Renal cortical epithelial cell (primary cell): ENCODE data around the gene SMIM13. TPM values are rescaled to one million over a fixed set of nuclear protein-coding genes. Genes with fewer than 3 reads are reported as not detected.
A peak's percentile ranks its signal among the peaks of the same experiment; 100 is the strongest.

Experiments
- DNase-seq: peaks from one replicate; pipeline ENCODE4 v3.0.0-alpha.2; 2011; ENCODE audit warnings: low read depth
- total RNA-seq: library from RNA; depleted of rRNA; stranded (reverse); fragments of >200 nt; gene quantifications from 2 replicates; pipeline ENCODE4 v1.2.3, GENCODE V29; 2014

SMIM13 gene
- total RNA-seq, 1 donor from 2014 or later, result 11.0 TPM

DNA sequence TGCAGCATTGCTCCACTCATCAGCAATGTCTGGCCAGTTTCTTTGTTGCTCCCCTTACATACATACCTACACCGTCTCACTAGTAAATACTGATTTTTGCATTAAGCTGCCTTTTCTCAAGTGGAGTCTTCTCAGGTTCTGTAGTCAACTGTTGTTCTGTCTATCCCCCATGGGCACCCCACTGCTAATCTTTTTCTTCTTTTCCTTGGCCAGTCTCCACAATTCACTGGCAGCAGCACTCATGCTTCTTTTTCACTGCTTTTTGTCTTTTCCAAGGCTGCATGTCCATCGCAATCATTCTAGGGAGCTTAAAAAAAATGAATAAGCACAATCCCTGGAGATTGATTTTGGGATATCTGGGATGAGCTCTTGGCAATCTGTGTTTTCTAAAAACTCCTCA is 28.2 kb downstream of the SMIM13 start:
- no peak for DNase-seq

DNA sequence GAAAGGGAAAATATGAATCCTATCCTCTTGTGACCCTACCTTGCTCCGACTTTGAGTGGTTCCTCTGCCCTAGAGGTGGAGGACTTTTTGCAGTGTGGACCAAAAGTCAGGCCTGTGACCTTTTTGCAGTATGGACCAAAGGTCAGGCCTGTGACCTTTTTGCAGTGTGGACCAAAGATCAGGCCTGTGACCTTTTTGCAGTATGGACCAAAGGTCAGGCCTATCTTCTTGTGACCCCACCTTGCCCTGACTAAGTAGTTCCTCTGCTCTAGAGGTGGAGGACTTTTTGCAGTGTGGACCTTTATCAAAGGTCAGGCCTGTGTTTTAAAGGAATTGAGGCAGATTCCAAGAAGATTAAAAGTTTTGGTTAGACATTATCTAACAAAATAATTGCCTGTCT is 28.7 kb downstream of the SMIM13 start:
- no peak for DNase-seq

DNA sequence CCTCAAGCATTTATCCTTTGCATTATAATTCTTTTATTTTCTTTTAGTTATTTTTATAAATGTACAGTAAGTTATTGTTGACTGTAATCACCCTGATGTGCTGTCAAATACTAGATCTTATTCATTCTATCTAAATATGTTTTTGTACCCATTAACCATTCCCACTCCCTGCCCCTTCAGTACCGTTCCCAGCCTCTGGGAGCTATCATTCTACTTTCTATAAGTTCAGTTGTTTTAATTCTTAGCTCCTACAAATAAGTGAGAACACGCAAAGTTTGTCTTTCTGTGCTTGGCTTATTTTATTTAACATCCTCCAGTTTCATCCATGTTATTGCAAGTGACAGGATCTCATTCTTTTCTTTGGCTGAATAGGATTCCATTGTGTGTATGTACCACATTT is 30.3 kb downstream of the SMIM13 start:
- no peak for DNase-seq

DNA sequence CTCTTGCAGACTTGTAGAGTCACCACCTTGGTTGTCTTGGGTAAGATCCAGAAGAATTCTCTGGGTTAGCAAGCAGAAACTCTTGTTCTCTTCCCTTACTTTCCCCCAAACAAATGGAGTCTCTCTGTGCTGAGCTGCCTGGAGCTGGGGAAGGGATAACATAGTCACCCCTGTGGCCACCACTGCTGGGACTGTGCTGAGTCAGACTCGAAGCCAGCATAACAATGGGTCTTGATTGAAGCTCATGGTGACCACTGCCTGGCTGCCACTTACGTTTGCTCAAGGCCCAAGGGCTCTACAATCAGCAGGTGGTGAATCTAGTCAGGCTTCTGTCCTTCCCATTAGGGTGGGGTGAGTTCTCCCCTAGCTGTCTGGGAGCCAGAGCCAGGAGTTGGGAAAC is 33.2 kb downstream of the SMIM13 start:
- peak; percentile 9 for DNase-seq

DNA sequence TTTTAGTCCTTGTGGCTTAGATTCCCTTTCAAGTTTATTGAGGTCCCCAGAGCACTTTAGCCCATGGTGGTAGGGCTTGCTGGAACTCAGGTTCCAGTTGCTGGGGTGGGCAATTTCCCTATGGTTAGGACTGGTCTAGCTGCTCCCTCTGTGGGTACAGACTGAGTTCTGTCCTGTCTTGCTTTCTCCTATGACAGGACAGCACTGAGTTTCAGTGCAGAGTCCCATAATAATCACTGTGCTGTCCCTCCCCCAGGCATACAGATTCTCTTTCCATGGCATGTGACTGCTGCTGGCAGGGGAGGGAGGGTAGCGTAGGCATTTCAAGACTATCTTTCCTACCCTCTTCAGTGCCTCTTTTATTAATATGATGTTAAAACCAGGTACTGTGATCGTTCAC is 35.0 kb downstream of the SMIM13 start:
- no peak for DNase-seq

DNA sequence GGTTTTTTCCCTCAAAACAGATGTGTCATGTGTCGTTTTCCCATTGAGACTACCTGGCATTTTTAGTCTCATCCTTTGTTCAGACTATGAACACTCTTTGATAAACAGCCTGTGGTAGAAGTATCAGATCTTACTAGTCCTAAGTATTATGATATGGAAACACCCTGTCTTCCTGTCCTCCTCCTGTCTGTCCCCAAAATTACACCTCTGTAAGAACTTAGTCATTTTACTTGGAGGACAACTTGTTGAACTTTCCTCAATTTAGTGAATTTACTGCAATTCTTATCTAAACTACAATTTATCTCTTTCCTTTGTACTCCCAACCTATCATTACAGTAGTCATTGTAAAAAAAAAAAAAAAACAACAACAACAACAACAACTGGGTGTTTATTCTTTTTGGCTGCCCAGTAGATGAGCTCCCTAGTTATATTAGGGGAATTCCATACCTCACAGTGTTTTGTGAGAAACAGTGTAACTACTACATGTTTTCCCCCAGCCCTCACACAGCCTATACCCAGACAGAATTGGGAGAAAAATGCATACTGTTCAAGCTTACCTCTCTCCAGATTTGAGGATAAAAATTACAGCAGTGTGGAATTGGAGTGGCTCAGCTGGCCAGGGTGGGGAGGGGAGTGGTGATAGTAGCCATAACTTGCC is 36.4 kb downstream of the SMIM13 start:
- DNase-seq, result no peak

DNA sequence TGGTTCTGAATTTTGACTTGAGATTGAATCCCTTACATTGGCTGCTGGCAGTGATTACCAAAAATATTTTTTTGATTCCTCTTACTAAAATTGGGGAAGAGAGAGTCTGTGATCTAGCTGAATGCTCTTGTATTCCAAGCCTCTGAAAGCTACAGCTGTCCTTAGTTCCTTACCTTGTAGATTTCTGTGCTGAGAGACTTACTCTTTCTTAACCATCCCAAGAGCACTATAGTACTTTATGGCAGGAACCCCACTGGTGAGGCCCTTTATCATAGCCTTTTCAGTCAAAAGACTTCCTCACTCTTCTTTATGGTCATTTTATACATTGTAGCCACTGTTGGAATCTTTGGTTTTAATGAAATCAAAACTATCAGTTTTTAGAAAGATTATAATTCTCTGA is 37.0 kb downstream of the SMIM13 start:
- no peak for DNase-seq

DNA sequence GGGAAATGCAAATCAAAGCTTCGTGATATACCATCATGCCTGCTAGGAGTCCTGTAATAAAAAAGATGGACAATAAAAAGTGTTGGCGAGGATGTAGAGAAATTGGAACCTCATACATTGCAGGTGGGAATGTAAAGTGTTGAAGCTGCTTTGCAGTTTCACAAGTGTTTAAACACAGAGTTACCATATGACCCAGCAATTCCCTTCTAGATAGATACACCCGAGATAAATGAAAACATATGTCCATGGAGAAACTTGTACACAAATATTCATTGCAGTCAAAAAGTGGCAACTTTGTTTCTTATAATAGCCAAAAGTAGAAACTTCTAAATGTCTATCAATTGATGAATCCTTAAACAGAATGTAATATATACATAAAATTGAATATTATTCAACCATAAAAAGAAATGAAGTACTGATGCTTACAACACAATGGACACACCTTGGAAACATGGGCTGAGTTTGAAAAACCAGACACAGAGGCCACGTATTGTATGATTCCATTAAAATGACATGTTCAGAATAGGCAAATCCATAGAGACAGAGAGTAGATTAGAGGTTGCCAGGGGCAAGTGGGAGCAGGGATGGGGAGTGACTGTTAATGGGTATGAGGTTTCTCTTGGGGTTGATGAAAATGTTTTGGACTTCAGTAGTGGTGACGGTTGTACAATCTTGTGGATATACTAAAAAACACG is 38.7 kb downstream of the SMIM13 start:
- no peak for DNase-seq

DNA sequence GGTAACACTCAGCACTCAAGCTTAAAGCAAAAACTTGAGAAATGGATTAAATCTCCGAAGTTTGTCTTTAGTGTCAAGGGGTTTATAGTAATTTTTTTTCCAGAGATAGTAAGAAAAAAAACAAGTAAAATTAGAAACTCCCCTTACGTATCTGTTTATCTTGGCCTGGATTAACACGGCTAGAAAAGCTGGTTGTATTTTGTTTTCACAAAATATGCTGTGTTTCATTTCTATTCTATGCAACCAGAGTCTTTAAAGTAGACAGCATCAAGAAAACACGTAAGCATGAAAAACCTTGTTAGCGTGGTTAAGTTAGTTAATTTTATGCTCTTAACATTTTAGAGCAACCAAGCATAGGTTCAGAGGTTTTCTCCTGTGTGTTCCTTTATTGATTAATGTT is 39.6 kb downstream of the SMIM13 start:
- no peak for DNase-seq

DNA sequence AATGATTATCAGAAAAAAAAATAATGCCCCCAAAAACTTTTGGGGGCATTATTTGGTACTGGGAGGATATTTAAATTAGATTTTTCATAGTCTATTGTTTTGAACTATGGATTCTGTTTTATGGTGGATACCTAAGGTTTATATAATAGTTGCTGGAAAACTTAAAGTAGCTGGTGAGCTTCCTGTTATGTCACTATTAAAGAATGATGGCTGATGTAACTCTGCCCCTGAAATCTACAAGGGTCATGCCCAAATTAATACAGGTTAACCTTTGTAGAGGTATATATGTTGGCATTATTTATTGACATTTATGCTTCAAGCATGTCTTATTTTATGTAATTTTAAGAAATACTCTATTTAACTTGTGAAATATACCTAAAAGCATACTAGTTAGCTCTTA is 43.2 kb downstream of the SMIM13 start:
- no peak for DNase-seq

DNA sequence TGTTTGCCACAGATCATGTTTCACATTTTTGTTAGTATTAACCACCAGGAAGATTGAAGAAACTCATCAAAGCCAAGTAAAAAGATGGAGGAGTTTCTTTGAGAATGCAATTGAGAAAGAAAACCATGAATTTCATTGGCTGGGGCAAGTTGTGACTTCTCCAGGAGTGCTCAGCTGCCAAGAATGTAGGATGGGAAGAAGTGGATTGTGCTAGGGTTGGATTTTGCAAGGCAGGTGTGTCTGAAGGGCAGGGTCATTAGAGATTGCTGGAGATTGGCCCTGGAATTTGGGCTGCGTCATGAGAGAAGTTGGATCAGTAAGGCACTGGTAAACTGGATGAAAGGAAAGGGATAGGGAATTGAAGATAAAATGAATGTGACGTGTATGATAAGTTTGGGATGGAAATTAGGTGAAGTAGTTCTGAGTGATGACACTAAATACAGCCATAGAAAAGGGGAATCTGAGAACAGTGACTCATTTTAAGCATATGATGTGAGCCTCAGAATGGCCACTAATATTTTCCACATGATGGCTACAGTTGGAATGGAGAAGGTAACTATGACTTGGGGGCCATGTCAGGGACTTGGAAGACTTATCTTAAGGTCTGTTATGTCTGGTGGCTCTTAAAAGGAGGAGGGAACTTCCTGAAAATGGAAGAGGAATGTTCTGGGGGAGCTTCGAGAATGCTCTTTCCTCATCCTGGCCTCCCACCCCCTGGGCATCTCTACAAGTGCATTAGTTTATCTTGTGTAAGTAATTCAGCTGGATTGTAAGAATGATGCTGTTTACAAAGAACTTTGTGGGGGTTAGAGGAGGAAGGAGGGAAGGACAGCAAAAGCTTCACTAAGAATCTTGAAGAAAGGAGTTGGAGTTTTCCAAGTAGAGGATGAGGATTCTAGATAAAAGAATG is 45.7 kb downstream of the SMIM13 start:
- DNase-seq, result no peak

DNA sequence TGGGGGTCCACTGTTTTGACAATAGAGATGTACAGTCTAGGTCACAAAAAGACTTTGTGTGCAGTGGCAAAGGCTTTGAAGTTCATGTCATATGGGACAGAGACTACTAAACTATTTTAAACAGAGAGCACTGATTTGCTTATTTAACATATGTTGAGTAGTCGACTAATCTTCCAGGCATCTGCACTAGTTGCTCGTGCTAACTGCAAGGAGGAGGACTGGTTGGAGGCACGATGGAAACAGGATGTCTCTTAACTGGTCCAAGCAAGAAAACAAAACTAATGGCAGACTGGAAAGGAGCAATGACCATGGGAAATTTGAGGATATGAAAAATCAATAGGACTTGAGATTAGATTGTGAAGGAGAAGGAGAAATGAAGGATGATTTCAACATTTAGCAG is 46.4 kb downstream of the SMIM13 start:
- DNase-seq, result no peak

DNA sequence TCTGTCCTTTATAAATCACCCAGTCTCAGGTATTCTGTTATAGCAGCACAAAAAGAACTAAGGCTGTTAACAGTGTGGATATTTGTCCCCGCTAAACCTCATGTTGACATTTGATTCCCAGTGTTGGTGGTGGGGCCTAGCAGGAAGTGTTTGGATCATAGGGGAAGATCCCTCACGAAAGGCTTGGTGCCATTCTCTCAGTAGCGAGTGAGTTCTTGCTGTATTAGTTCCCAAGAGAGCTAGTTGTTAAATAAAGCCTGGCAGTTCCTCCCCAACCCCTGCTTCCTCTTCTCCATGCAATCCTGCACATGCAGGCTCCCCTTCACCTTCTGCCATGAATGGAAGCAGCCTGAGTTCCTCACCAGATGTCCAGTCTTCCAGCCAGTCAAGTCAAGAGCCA is 47.7 kb downstream of the SMIM13 start:
- no peak for DNase-seq

DNA sequence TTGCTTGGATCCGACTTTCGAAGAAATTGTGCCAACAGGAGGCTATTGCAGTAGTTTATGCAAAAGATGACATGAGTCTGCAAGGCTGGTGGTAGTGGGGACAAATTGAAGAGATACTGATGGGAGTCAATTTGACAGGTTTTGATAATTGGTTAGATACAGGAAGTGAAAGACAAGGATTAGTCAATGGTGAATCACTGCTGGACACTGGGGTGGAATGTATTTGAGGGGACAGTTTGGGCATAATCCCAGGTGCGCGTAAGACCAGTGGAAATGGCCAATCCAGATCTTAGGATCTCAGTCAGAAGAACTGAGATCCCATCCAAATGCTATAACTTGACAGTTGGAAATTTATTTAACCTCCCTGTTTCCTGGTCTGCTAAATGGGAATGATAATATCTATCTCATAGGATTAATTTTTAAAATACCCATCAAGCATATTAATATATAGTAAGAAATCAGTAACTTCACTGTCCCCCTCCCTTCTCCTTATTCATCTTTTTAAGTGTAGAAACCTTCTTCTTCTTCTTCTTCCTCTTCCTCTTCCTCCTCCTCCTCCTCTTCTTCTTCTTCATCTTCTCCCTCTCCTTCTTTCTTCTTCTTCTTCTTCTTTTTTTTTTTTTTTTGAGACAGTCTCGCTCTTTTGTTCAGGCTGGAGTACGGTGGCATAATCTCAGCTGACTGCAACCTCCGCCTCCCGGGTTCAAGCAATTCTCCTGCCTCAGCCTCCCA is 48.8 kb downstream of the SMIM13 start:
- no peak for DNase-seq

DNA sequence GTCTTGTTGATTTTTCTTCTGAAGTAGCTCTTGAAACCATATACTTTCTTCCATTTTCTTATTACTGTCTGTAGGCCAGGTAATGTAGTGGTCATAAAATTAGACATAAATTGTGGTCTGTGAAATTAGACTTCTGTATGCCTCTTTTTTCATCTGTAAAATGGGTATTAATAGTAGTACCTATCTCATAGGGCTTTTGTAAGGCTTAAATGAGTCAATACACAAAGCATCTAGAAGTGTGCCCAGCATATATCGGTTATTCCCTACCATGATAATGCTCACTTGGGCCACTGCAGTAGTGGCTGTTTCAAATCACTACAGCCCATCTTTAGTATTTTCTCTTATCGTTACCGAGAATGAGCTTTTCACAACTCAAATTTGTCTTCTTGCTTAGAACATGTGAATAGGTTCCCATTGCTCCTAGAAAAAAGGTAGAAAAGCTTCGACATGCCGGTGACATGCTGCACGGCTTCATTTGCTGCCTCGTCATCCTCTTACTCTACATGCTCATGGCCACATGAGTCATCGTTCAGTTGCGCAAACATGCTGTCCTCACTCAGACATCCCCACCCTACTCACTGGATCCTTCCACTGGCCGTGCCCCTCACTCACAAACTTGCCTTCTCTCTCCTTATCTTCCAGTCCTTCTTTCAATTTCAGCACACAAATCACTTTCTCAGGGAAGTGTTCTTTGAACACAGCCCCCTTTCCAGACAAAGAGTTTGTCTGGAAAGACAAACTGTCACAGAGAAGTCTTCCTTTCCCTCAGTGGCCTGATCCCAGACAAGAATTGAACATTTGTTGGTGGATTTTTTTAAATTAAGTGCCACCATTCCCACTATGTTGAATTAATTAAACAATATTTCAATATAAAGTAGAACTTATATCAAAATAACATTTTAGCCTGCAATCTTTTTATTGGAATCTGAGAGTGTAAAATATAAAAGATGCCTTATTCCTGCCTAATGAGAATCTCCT is 50.0 kb downstream of the SMIM13 start:
- DNase-seq, result peak; percentile 53

DNA sequence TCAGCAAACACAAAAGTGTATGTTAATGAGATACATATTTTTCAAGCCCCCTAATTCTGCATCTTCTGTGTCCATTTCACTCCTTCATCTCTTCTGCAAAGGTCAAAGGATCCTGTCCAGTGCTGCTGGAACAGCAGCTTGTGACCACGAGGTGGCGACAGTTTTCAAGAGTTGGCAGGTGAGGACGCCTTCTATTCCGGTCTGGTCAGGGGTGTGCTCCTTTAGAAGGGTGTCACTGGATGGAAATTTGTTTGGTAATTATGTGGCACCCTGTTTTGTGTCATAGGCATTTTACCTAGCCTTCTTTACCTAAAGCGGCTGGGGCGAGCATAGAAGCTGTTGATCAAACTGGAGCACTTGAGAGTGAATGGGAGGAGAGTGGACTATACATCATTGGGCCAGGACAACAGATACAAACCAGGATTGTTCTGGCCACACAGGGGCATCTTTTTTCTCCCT is 50.8 kb downstream of the SMIM13 start:
- DNase-seq, result peak; percentile 63

DNA sequence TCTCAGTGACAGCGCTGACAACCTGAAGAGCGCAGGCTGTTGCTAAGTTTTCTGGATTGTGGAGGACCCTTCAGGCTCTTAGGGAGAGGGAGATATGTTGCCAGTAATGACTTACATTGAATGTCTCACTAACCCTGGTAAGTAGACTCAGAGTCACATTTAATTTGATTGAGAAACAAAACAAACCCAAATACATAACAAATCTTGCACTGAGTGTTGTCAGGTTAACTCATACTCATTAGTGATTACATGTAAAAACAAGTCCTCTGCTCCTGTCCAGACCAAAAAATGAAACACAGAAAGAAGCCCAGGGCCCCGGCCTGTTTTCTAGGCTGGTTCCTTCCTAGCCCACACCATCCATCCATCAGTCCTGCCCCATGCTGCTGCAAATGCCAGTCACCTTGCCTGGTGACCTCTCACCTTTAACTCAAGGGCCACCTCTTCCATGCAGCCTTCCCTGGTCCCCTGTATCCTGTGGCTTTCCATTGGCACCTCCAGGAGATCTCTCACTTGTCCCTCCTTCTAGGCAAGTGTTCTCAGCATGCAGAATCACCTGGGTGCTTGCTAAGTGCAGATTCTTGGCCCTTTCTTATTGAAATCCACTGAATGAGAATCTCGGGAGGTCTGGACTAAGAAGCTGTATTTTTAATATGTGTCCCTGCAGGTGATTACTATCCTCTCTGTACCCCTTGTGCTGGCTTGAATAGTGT is 52.6 kb downstream of the SMIM13 start:
- no peak for DNase-seq

DNA sequence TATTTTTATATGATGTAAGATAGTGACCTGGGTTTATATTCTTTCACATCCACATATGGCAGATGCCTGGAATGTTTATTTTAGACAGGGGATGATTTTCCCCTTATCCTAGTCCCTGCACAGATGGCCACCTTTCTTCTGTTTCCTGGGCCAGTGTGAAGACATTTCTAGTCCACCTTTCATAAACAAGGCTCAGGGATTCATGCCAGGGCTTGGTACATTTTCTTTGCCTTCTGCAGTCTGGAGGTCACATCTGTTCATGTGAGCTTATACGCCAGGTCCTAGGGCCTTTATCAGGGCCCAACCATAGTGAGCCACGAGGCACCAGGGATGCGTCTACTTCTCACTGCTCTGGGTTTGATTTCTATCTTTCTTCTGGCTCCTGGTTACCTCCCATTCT is 55.9 kb downstream of the SMIM13 start:
- no peak for DNase-seq

DNA sequence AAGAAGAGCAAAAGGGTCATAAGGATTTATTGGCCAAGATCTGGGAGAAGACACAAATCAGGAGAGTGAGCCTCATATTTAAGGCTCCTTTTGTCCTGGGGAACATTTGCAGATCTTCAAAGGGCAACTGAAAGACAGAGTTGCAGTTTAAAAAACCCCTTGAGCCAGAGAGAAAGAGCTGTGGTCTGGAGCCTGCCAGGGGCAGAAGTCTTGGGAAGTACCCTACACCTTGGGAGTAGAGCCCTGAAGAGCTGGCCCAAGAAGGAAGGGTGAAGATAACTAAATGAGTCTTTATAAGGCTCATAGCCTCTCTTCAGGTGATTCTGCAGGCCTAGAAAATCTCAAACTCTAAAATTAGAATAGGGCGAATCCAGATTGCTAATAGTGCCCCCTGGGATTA is 57.9 kb downstream of the SMIM13 start:
- no peak for DNase-seq

DNA sequence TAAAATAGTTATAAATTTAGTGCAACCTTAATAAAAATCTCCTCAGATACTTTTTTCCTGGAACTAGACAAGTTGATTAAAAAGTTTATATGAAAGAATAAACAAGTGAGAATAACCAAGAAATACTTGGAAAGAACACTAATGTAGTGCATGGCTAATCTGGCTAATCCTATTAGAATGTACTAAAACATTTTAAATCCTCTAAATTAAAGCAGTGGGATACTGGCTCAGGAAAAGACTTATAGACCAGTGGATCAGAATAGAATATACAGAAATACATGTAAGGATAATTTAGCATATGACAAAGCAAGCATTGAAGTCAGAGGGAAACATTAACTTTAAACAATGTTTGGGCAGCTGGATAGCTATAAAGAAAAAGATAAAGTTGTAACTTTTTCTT is 58.9 kb downstream of the SMIM13 start:
- no peak for DNase-seq
